GM18870 (cell line): ENCODE data around the gene CAPNS2.
"Not testable (repeated sequence)": the region's sequence is repeated elsewhere in the genome, so short reads cannot be mapped to it uniquely, and the experiment has no call there.

ENCODE experiments used
- ATAC-seq: cut with Tn5 transposase; IDR thresholded peaks from one replicate; pipeline ENCODE4 v1.9.1; 2021; ENCODE audit warnings: moderate library complexity; ENCODE audit not compliant: unreplicated experiment

CAPNS2 gene

DNA sequence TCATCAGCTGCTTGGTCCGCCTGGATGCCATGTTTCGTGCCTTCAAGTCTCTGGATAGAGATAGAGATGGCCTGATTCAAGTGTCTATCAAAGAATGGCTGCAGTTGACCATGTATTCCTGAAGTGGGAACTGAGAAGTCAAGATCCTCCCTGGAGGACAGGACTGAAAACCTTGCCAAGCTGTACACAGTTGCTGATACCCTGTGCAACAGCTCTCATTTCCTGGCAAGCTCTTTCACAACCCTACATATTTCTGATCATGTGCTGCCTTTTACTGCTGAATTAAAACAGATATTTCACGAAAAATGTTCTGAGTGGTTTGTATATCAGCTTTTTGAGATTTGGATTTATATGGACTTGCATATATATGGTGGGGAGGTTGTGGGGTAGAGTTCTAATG lies 898 bp downstream of the CAPNS2 start:
- no peak for ATAC-seq

DNA sequence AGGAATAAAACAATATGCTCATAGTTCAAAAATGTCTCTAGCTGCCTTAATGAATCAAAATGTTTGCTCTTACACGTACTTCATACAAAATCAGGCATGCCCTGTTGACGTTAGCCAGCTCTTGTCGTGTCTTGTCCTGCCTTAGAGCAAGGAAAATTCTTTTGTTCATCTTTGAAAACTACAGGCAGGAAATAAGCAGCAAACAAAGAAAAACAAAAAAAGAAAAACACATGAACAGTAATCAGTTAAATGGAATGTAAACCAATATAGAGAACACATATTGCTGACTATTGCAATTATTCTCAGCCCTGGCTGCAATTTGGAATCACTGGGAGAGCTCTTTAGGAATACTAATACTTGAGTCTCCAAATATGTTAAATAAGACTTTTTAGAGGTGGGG lies 1.7 kb downstream of the CAPNS2 start:
- ATAC-seq, result no peak

GRCh38 chr16:55569025-55569424 lies 2.5 kb downstream of the CAPNS2 start:
- no peak for ATAC-seq

- ATAC-seq, result no peak
Measured at GRCh38 chr16:55570159-55570558, 3.7 kb downstream of the CAPNS2 start.

GRCh38 chr16:55571191-55571897 lies 4.9 kb downstream of the CAPNS2 start:
- no peak for ATAC-seq

- no peak for ATAC-seq
Measured at GRCh38 chr16:55572439-55572838, 6.0 kb downstream of the CAPNS2 start.

GRCh38 chr16:55574811-55575210 lies 8.3 kb downstream of the CAPNS2 start:
- no peak for ATAC-seq

DNA sequence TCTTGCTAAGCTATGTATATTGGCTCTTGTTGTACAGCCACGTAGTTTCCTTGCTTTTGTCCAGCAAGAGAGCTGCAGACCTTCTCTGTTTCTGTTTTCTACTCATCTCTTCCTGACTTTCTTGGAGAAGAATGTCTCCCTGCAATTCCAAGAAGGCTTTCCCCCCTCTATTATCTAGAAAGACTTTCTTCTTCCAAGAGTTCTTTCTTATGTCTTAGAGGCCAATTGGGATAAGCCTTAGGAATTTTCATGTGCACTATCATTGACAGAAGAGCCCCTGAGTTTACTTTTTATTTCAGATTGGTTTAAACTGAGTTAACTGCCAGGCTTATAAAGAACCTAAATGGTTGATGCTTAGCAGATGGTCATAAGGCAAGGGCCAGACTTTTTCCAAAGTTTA lies 9.0 kb downstream of the CAPNS2 start:
- no peak for ATAC-seq

- no peak for ATAC-seq
Measured at GRCh38 chr16:55576384-55576783, 9.9 kb downstream of the CAPNS2 start.

GRCh38 chr16:55577887-55578286 lies 11.4 kb downstream of the CAPNS2 start:
- no peak for ATAC-seq

GRCh38 chr16:55585631-55586030 lies 19.1 kb downstream of the CAPNS2 start:
- ATAC-seq, result no peak

GRCh38 chr16:55588799-55589198 lies 22.3 kb downstream of the CAPNS2 start:
- no peak for ATAC-seq

- no peak for ATAC-seq
Measured at GRCh38 chr16:55592306-55592705, 25.8 kb downstream of the CAPNS2 start.

DNA sequence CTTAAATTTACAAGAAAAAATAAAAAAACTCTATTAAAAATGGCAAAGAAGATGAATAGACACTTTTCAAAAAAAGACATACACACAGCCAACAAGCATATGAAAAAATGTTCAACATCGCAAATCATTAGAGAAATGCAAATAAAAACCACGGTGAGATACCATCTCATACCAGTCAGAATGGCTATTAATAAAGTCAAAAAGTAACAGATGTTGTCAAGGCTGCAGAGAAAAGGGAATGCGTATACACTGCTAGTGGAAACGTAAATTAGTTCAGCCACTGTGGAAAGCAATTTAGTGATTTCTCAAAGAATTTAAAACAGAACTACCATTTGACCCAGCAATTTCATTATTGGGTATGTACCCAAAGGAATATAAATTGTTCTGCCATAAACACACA lies 31.4 kb downstream of the CAPNS2 start:
- no peak for ATAC-seq

DNA sequence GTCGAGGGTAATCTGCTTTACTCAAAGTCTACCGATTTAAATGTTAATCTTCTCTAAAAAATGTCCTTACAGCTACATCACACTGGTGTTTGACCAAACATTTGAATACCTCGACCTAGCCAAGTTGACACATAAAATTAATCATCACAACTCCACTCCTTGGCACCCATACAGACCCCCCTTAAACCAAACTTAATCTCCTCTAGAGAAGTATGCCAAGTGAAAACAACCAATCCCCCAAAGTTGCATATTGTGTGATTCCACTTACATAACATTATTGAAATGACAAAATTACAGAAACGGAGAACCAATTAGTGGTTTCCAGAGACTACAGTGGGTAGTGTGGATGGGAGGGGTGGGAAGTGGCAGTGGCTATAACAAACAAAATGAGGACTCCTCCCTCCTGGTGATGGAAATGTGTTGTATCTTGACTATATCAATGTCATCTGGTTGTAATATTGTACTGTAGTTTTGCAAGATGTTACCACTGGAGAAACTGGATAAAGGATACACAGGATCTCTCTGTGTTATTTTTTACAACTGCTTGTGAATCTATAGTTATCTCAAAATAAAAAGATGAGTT lies 39.4 kb downstream of the CAPNS2 start:
- no peak for ATAC-seq

DNA sequence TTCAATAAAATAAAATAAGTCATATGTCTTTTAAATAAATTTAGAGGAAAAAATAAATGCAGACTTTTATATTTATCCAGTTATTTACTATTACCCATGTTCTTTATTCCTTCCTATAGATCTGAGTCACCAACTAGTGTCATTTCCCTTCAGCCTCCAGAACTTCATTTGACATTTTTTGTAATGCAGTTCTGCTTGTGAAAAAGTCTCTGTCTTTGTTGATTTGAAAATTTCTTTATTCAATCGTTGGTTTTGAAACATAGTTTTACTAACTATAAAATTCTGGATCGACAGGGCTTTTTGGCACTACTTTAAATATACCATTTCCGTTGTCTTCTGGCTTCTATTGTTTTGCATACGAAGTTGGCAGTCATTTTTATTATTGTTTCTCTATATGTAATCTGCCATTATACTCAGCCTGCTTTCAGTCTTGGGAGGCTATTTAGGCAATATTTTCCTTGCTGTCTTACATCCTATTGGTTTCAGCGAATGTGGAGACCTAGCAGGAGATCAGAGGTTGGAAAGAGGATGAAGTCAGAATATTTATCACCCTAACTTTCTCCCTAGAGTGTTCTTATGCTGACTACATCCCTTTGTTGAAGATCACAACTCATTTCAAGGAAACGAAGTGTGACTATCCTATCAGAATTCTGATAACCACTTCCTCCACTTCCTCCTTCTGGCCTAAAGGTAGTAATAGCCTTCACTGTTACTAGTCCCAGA lies 47.3 kb downstream of the CAPNS2 start:
- ATAC-seq, result no peak

DNA sequence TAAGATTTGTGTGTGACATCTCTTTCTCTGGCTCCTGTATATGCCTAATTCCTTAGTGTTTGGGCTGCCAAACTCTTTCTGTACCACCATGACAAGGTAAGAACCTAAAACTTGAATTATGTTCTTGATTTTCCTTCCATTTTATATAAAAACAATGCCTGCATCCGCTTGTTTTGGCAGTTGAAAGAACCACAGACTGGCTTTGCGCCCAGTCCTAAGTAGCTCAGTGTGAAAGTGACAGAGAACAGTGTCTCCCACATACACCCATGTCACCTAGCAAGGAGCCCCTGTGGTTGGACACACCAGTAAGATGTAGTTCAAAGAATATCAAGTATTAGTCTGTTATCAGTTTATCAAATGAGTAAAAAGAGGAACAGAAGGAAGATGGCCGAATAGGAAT lies 48.6 kb downstream of the CAPNS2 start:
- no peak for ATAC-seq

GRCh38 chr16:55615670-55616069 lies 49.2 kb downstream of the CAPNS2 start:
- ATAC-seq, result not testable (repeated sequence)
